ENCODE measurements around the gene STPG2.

DNA sequence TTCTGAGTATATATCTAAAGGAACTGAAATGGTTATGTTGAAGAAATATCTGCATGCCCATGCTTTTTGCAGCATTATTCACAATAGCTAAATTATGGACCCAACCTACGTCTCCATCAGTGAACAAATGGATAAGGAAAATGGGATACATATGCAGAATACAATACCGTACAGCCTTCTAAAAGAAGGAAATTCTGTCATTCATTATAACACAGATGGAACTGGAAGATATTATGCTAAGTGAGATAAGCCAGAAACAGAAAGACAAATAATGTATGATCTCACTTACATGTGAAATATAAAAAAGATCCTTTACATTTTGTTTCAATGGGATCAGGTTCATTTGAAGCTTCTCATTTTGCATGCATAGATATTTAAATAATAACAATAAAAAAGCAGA is 263.3 kb downstream of the STPG2 start:
- no peak for TF ChIP-seq CBX5 (IDR thresholded peaks at IDR 0.05; ENCODE audit: low read depth)
- TF ChIP-seq, protein P1, sequence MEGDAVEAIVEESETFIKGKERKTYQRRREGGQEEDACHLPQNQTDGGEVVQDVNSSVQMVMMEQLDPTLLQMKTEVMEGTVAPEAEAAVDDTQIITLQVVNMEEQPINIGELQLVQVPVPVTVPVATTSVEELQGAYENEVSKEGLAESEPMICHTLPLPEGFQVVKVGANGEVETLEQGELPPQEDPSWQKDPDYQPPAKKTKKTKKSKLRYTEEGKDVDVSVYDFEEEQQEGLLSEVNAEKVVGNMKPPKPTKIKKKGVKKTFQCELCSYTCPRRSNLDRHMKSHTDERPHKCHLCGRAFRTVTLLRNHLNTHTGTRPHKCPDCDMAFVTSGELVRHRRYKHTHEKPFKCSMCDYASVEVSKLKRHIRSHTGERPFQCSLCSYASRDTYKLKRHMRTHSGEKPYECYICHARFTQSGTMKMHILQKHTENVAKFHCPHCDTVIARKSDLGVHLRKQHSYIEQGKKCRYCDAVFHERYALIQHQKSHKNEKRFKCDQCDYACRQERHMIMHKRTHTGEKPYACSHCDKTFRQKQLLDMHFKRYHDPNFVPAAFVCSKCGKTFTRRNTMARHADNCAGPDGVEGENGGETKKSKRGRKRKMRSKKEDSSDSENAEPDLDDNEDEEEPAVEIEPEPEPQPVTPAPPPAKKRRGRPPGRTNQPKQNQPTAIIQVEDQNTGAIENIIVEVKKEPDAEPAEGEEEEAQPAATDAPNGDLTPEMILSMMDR (IDR thresholded peaks at IDR 0.05 in 2 of 3, conservative IDR thresholded peaks at IDR 0.05 in 1 of 3; ENCODE audit: control insufficient read depth in 2 of 3, extremely low read depth in 1 of 3, insufficient read depth in 1 of 3, low read depth in 3 of 3, low read length in 3 of 3): no peak
- no peak for TF ChIP-seq POLR2A (IDR thresholded peaks at IDR 0.05; ENCODE audit: low read depth, low read length)
- no peak for TF ChIP-seq FOXK2 (IDR thresholded peaks at IDR 0.05)
- TF ChIP-seq MEF2B (IDR thresholded peaks at IDR 0.05; ENCODE audit: partially characterized antibody, poor library complexity, severe bottlenecking): no peak
- TF ChIP-seq EZH2 (IDR thresholded peaks at IDR 0.05; ENCODE audit: borderline replicate concordance, control insufficient read depth, low read depth, low read length): no peak
- no peak for TF ChIP-seq SREBF1 (IDR thresholded peaks at IDR 0.05; ENCODE audit: low read length)
- no peak for TF ChIP-seq SP1 (IDR thresholded peaks at IDR 0.05; ENCODE audit: low read depth, low read length)
- TF ChIP-seq SPI1 (IDR thresholded peaks at IDR 0.05; ENCODE audit: borderline replicate concordance, insufficient read depth, low read depth, low read length): no peak
- no peak for TF ChIP-seq MXI1 (IDR thresholded peaks at IDR 0.05; ENCODE audit: low read depth, low read length)
